IMR-90 (cell line): ENCODE data around the gene HERC6. TPM values are rescaled to one million over a fixed set of nuclear protein-coding genes. Genes with fewer than 3 reads are reported as not detected.
A peak's percentile ranks its signal among the peaks of the same experiment; 100 is the strongest.

Source experiments
- ATAC-seq: fragments of 200-7000 bp; cut with Tn5 transposase; 2 replicates; pipeline ENCODE4 v1.9.1; 2020; ENCODE audit warnings: low read depth, mild to moderate bottlenecking, moderate library complexity
- BruUV-seq: library from RNA; stranded (reverse); fragments of 400-500 nt; replicated peaks from 2 replicates; lab custom pipeline; 2021; lab: Mats Ljungman, UMichigan
- CTCF ChIA-PET: fragments of 300-600 bp; formaldehyde crosslinking; extraction: SDS; loops from one replicate; lab custom pipeline; 2021; ENCODE audit warnings: antibody characterized with exemption; lab: Yijun Ruan, JAX
- POLR2A ChIA-PET: fragments of 300-600 bp; sonication (Branson Sonifier 250); formaldehyde crosslinking; loops from one replicate; lab custom pipeline; 2022; ENCODE audit warnings: antibody characterized with exemption; ENCODE audit not compliant: unreplicated experiment; lab: Charles Lee
- DNase-seq: peaks from one replicate; pipeline ENCODE4 v3.0.0; 2013
- H2AFZ ChIP-seq: replicated peaks from 2 replicates; pipeline ENCODE3; 2013; ENCODE audit warnings: low read length, mild to moderate bottlenecking; ENCODE audit not compliant: poor library complexity
- H2AK5ac ChIP-seq: 2 replicates; pipeline ENCODE4 v1.6.1; 2013; ENCODE audit warnings: low read depth, low read length, inconsistent platforms
- H2AK9ac ChIP-seq: replicated peaks from 2 replicates; pipeline ENCODE3; 2013; ENCODE audit warnings: mild to moderate bottlenecking, low read depth, low read length, moderate library complexity; ENCODE audit not compliant: poor library complexity
- H2BK120ac ChIP-seq: 2 replicates; pipeline ENCODE4 v1.6.1; 2013; ENCODE audit warnings: low read depth, low read length, inconsistent platforms
- H2BK15ac ChIP-seq: 3 replicates; pipeline ENCODE4 v1.6.1; 2013; ENCODE audit warnings: low read depth, low read length, inconsistent platforms
- H2BK20ac ChIP-seq: 2 replicates; pipeline ENCODE4 v1.6.1; 2013; ENCODE audit warnings: low read depth, mild to moderate bottlenecking, inconsistent platforms, low read length, moderate library complexity
- H2BK5ac ChIP-seq: 2 replicates; pipeline ENCODE4 v1.6.1; 2013; ENCODE audit warnings: mild to moderate bottlenecking, low read depth, low read length, inconsistent platforms; ENCODE audit not compliant: poor library complexity, severe bottlenecking
- H3K14ac ChIP-seq: replicated peaks from 2 replicates; pipeline ENCODE4 v1.6.1; 2013; ENCODE audit warnings: low read depth, low read length, inconsistent platforms
- H3K18ac ChIP-seq: 2 replicates; pipeline ENCODE4 v1.6.1; 2013; ENCODE audit warnings: low read depth, low read length, control low read depth
- H3K23ac ChIP-seq: 2 replicates; pipeline ENCODE4 v1.6.1; 2013; ENCODE audit warnings: low read depth, low read length, inconsistent platforms
- H3K27ac ChIP-seq: 2 replicates; pipeline ENCODE4 v1.5.1; 2013; ENCODE audit warnings: mild to moderate bottlenecking, control low read depth, low read length; ENCODE audit not compliant: insufficient read depth
- H3K27me3 ChIP-seq: 2 replicates; pipeline ENCODE4 v1.6.1; 2013; ENCODE audit warnings: low read length; ENCODE audit not compliant: control insufficient read depth, insufficient read depth
- H3K36me3 ChIP-seq: 2 replicates; pipeline ENCODE4 v1.6.1; 2013; ENCODE audit warnings: low read length, mixed read lengths; ENCODE audit not compliant: control insufficient read depth, insufficient read depth
- H3K4ac ChIP-seq: 2 replicates; pipeline ENCODE4 v1.6.1; 2013; ENCODE audit warnings: low read depth, low read length, inconsistent platforms
- H3K4me1 ChIP-seq: 2 replicates; pipeline ENCODE4 v1.6.1; 2013; ENCODE audit warnings: low read length, mixed read lengths; ENCODE audit not compliant: control insufficient read depth, insufficient read depth
- H3K4me2 ChIP-seq: 2 replicates; pipeline ENCODE4 v1.6.1; 2013; ENCODE audit warnings: low read depth, mild to moderate bottlenecking, control low read depth, low read length, moderate library complexity
- H3K4me3 ChIP-seq: 2 replicates; pipeline ENCODE4 v1.5.1; 2013; ENCODE audit warnings: low read depth, mild to moderate bottlenecking, control low read depth, low read length, moderate library complexity; ENCODE audit not compliant: insufficient read depth
- H3K56ac ChIP-seq: 2 replicates; pipeline ENCODE4 v1.6.1; 2013; ENCODE audit warnings: low read length, inconsistent platforms; ENCODE audit not compliant: insufficient read depth; ENCODE audit errors: extremely low read depth
- H3K79me1 ChIP-seq, 2 experiments: 2 replicates each; pipeline ENCODE4 v1.6.1; 2013; ENCODE audit warnings: low read length in 2 of 2, inconsistent platforms in 1 of 2, low read depth in 1 of 2
- H3K9ac ChIP-seq: 2 replicates; pipeline ENCODE4 v1.6.1; 2013; ENCODE audit warnings: low read depth, low read length, control low read depth
- H3K9me1 ChIP-seq: 2 replicates; pipeline ENCODE4 v1.6.1; 2013; ENCODE audit warnings: low read length, inconsistent platforms; ENCODE audit not compliant: insufficient read depth
- H3K9me3 ChIP-seq: 2 replicates; pipeline ENCODE4 v1.6.1; 2013; ENCODE audit warnings: low read length; ENCODE audit not compliant: control insufficient read depth, insufficient read depth
- H4K20me1 ChIP-seq: 2 replicates; pipeline ENCODE4 v1.6.1; 2013; ENCODE audit warnings: low read length, inconsistent platforms; ENCODE audit not compliant: insufficient read depth
- H4K5ac ChIP-seq: 2 replicates; pipeline ENCODE4 v1.6.1; 2013; ENCODE audit warnings: mild to moderate bottlenecking, low read depth, low read length, control low read depth
- H4K8ac ChIP-seq, 2 experiments: 2 replicates each; pipeline ENCODE4 v1.6.1; 2013; ENCODE audit warnings: low read depth in 2 of 2, low read length in 2 of 2, control low read depth in 1 of 2, inconsistent platforms in 1 of 2
- H4K91ac ChIP-seq: 2 replicates; pipeline ENCODE4 v1.6.1; 2013; ENCODE audit warnings: low read depth, low read length, inconsistent platforms; ENCODE audit not compliant: insufficient read depth
- CEBPB ChIP-seq: IDR thresholded peaks from 2 replicates; pipeline ENCODE4 v1.6.1; 2012; ENCODE audit warnings: low read depth, low read length, improper control_type of control experiment
- CHD1 ChIP-seq: IDR thresholded peaks from 2 replicates; pipeline ENCODE4 v1.6.1; 2012; ENCODE audit warnings: low read depth, low read length, improper control_type of control experiment
- RFX5 ChIP-seq: IDR thresholded peaks from 2 replicates; pipeline ENCODE4 v1.8.0; 2012; ENCODE audit warnings: low read depth, mild to moderate bottlenecking, low read length, moderate library complexity
- WGBS, 2 experiments: methylation state at CpG; one replicate each; pipeline versions ENCODE4 v1.1.5 to v1.1.7; 2013; ENCODE audit warnings: missing lambda C conversion rate in 2 of 2; ENCODE audit not compliant: insufficient read length in 1 of 2; ENCODE audit errors: extremely low coverage in 2 of 2; 5-methylcytosine and 5-hydroxymethylcytosine counted together
- dilution Hi-C: fragments of 300-500 bp; cut with HindIII; formaldehyde crosslinking; loops from one replicate; pipeline ENCODE4 v1.14.3; 2018; ENCODE audit warnings: low sequenced_read_pairs; ENCODE audit not compliant: unreplicated experiment
- in situ Hi-C: fragments of 300-500 bp; cut with MboI; formaldehyde crosslinking; loops from 3 replicates; pipeline ENCODE4 v1.14.3; 2019; ENCODE audit warnings: low sequenced_read_pairs, inconsistent platforms, mixed read lengths
- intact Hi-C: fragments of 100-400 bp; cut with micrococcal nuclease; formaldehyde crosslinking; loops from 2 replicates; pipeline ENCODE4 v1.10.0; 2022
- polyA plus RNA-seq, 3 experiments: library from polyadenylated mRNA; depleted of rRNA; stranded (reverse); fragments of >200 nt; gene quantifications; 2 replicates each; pipeline ENCODE4 v1.2.3, GENCODE V29; 2012; ENCODE audit warnings: low replicate concordance in 1 of 3
- total RNA-seq: library from RNA; depleted of rRNA; stranded (reverse); fragments of >200 nt; gene quantifications from 2 replicates; pipeline ENCODE4 v1.2.3, GENCODE V29; 2012

The HERC6 gene
- total and polyA plus RNA-seq, 2 of the 4 experiments (the other 2 are of a cell fraction): 0.53 to 1.6 TPM

- no peak overlapping the region for H3K56ac ChIP-seq
- ATAC-seq (no peak), DNase-seq (peak; percentile 15)
- H3K27ac ChIP-seq: no peak overlapping the region
- ChIA-PET CTCF (no interaction called here), POLR2A (no interaction called here)
- dilution Hi-C loops: no loop called here
- no peak overlapping the region for H2AFZ ChIP-seq
- H3K18ac ChIP-seq: no peak overlapping the region
- H3K23ac ChIP-seq: no peak overlapping the region
- no peak for TF ChIP-seq RFX5
- peak; percentile 51 for TF ChIP-seq CEBPB
- TF ChIP-seq CHD1: no peak
- no TSS peak for BruUV-seq
- H4K20me1 ChIP-seq: no peaks in the 10 kb centered on the region
- intact Hi-C loops: no loop called here
- in situ Hi-C loops: no loop called here
- no peak overlapping the region for H3K14ac ChIP-seq
- peaks cover 5% of the 10 kb centered on the region for H3K27me3 ChIP-seq
- H3K4me2 ChIP-seq: no peak overlapping the region
- H3K36me3 ChIP-seq: no peaks in the 10 kb centered on the region
- H3K4me3 ChIP-seq: no peak overlapping the region
- no peak overlapping the region for H2AK9ac ChIP-seq
- H3K4ac ChIP-seq: no peak overlapping the region
- WGBS, 2 experiments: no CpG with 5 or more reads among the region's 1 CpG
- no peak overlapping the region for H4K5ac ChIP-seq
- H2AK5ac ChIP-seq: no peak overlapping the region
- H3K4me1 ChIP-seq: no peaks in the 10 kb centered on the region
- no peak overlapping the region for H2BK120ac ChIP-seq
- no peak overlapping the region for H2BK20ac ChIP-seq
- H2BK15ac ChIP-seq: no peak overlapping the region
- H3K9me1 ChIP-seq: no peaks in the 10 kb centered on the region
- H4K8ac ChIP-seq: no peak overlapping the region
- H3K9me3 ChIP-seq: no peaks in the 10 kb centered on the region
- H2BK5ac ChIP-seq: no peak overlapping the region
- H4K91ac ChIP-seq: no peak overlapping the region
- no peak overlapping the region for H3K9ac ChIP-seq
- no peaks in the 10 kb centered on the region for H3K79me1 ChIP-seq
Observed at GRCh38 chr4:88333741-88334405, 44.8 kb upstream of the HERC6 start.
